ENCODE measurements around the gene ZNF747.
A peak's percentile ranks its signal among the peaks of the same experiment; 100 is the strongest.
"Not testable (repeated sequence)": the region's sequence is repeated elsewhere in the genome, so short reads cannot be mapped to it uniquely, and the experiment has no call there.

The ZNF747 gene

DNA sequence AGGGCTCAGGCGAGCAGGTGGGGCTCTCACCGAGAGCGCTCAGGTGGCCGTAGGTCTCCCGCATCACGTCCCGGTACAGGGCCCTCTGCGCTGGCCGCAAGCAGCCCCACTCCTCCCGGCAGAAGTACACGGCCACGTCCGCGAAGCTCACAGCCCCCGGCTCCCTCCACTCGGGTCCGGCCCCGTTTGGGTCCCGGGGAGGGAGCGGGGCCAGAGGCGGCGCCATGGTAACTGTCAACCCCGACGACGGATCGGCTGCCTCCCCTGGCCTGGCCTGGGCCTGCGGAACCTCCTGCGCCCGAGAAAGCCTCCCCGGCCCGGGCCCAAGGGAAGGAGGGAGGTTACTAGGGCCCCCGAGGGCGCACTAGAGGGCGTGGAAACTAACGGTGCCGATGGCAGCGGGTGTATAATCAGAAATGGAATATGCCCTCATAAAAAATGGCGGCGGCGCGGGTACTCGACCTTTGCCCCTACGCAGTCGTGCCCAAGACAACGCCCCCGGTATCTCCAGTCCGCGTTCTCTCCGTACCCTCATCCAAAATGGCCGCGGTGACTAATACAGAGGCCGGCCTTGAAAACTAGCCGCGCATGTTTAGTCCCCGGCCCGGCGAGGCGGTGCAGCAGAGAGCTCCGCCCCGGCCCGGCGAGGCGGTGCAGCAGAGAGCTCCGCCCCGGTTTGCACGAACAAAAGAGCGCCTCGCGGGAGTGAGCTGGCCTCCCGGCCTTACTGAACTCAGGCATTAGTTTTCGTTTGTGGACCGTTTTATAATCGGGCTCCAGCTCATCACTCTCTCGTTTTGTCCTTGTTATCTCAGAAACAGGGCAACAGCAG, 23.5 kb upstream of the ZNF747 start, which contains the start of gene ZNF764:
TSS of gene ZNF764 (minus strand) at position 418 of the 832 bp plus-strand sequence. CDS start at position 226, 192 bp downstream.
- DNase-seq (ENCODE audit: low read depth, low spot score): peak; percentile 89

DNA sequence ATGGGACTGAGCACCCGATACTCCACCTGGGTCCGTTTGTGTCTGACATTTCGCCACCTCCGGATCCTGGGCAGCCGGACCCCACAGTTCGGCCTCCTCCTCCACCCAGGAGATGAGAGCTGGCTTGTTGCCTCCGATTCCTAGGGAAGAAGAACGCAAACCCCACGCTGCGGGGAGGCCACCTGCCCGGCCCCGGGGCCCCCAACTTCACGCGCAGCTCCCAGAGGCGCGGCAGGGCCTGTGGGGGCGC, 23.0 kb upstream of the ZNF747 start:
- DNase-seq (ENCODE audit: low read depth, low spot score): no peak

DNA sequence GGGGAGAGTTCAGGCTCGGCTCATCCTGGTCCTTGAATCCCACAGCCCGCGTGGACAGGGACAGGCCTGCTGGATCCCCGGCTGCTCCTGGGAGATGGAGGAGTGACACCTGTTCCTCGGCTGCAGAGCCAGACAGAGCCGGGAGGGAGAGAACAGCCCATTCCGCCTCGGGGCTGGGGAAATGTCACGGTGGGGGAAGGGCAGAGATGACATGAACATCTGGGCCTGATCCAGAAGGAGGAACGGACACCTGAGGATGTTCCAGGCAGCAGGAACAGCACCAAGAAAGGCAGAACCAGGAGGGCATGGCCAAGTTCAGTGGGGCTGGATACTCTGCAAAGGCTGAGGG, 21.4 kb upstream of the ZNF747 start:
- DNase-seq (ENCODE audit: low read depth, low spot score): no peak

DNA sequence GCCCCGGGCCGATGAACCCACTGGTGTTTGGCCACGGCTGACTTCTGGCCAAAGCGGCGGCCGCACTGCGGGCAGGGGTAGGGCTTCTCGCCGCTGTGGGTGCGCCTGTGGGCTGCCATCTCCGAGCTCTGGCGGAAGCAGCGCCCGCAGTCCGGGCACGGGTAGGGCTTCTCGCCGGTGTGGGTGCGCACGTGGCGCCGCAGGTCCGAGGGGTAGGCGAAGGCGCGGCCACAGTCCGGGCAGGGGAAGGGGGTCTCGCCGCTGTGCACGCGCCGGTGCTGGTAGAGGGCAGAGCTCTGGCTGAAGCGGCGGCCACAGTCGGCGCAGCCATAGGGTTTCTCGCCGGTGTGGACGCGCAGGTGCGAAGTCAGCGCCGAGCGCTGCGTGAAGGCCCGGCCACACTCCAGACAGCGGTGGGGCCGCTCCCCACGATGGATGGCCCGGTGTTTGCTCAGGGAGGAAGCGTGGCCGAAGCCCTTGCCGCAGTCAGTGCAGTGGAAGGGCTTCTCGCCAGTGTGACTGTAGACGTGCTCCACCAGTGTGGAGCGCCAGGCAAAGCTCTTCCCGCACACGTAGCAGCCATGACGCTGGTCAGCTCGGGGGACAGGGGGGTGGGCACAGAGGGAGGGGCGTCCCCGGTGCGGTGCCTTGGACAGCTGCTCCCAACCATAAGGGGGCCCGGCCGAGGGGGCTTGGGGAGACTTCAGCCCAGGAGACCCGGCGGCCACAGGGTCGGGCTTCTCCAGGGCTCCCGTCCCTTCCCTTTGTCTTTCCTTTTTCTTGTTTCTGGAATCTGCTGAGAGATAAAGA, 20.9 kb upstream of the ZNF747 start:
- no peak for DNase-seq (ENCODE audit: low read depth, low spot score)

DNA sequence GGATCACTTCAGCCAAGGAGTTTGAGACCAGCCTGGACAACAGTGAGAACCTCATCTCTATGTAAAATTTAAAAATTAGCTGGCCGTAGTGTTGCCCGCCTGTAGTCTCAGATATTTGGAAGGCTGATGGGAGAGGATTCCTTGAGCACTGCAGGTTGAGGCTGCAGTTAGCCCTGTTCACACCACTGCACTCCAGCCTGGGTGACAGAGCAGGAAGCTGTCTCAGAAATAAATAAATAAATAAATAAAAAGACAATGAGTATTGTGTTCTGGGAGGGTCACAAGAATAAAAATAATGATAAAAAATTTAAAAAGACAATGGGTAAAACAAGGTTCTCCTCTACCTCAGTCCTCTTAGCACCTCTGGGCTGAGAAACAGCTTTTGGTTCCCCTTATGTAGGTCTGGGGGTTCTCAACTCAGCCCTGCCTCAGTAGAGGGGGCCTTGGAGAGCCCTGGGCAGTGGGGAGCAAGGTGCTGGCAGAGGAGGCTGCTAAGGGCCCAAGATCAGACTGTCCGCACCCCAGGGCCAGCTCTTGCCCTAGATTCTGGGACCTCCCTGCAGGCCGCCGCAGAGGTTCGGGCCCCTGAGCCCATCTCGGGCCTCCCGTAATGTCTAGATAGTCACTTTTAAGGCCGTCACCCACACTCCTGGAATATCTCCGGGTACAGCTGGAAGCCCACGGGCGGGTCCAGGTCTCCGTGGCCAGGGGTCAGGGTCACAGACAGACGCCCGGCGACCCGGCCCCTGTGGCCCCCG, 20.1 kb upstream of the ZNF747 start:
- DNase-seq (ENCODE audit: low read depth, low spot score): no peak

DNA sequence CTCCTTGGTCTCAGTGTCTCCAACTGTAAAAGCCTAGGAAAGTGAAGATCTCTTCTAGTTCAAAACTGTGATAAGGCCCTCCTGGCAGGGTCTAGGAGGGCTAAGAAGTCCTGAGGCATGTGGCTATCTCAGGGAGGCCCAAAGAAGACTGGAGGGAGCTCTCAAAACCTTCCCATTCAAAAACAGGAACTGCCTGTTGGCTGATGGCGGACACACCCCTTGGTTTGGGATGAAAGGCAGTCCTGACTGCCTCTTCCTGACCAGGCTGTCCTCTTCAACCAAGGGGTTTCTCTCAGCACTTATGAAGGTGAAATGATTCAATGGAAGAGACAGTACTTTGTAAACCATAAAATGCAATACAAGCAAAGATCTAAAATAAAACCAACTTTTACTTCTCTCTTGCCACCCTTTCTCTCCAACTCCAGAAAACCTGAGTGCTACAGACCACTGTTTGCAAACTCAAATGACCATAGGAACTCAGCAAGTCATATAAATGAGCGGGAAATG, 18.8 kb upstream of the ZNF747 start:
- DNase-seq (ENCODE audit: low read depth, low spot score): no peak

DNA sequence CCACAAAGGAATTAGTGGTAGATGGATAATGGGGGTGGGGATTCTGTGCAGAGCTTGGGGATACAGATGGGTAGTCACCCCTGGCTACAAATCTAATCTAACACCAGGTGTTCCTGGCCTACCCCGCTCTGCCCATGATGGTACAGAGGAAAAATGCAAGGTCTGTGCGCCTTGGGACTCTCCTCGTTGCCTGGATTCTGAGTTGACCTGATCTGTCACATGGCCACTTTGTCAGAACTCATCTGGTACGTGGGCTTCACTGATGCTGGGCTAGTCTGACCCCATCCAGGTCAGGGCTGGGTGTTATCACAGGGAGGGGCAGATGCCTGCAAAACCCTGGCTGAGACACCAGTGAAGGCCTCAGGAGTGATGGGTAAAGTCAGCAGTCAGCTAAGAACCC, 18.3 kb upstream of the ZNF747 start:
- no peak for DNase-seq (ENCODE audit: low read depth, low spot score)

DNA sequence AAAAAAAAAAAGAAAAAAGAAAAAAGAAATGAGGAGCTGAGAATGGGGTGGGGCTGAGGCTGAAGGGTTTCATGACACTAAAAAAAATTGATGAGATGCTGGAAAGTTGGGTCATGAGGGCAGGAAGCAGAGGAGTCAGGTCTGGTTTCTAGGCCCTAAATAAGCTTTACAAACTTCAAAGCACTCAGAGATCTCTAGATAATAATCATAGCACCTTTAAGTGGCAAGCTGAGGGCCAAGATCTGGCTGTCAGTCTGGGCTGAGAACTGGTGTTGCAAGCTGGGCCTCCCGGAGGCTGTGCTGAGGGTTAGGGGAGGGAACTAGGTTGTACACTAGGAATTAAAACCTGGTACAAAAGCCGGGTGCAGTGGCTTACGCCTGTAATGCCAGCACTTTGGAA, 17.1 kb upstream of the ZNF747 start:
- DNase-seq (ENCODE audit: low read depth, low spot score): no peak

DNA sequence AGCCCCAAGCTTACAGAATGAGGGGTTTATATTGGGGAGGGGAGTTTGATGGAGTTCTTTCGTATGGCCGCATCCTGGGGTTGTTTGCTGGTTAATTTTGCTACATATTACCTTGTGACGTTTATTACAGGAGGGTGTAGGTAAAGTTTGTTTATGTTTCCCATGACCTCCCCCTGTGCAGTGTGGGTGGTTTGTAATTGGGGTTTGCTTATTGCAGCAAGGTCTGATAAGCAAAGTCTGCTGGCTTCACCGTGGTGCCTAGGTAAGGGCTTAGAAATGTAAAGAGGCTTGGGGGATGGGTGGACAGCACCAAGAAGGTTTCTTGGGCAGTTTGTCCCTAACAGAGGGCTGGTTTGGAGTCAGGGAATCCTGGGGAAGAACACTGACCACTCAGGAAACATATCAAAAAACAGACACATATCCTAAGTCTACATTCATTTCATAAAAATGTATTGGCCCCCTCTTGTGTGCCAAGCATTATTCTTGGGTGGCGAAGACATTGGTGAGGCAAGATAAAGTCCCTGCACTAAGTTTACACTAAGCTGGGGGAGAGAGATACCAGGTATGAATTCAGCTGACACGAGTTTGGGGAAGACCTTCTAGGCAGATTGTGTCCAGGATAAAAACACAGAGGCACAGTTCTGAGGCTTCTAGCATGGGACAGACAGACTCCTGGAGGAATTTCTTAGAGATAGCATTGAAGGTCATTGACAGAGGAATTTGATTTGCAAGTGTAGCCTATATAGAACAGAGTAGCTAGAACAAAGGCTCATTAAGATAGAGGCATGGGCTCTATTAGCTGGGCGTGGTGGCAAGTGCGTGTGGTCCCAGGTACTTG, 14.0 kb upstream of the ZNF747 start:
- no peak for DNase-seq (ENCODE audit: low read depth, low spot score)

DNA sequence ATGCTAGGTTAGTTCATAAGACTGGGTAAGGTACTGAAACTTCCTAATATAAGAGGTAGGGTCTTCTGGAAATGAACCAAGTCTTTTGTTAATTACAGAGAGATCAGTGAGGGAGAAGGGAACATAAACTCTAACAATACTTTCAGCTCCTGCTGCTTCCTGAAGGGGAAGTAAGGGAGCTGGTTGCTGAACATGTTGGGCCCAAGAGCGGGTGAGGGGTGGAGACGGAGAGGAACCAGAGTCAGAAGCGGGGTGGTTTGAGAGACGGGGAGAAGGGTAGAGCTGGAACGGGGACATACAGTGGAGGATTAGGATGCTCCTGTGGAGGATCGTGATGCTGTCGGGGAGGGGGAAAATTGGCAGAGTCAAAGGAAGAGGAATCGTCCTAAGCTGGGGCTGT, 11.5 kb upstream of the ZNF747 start:
- no peak for DNase-seq (ENCODE audit: low read depth, low spot score)

DNA sequence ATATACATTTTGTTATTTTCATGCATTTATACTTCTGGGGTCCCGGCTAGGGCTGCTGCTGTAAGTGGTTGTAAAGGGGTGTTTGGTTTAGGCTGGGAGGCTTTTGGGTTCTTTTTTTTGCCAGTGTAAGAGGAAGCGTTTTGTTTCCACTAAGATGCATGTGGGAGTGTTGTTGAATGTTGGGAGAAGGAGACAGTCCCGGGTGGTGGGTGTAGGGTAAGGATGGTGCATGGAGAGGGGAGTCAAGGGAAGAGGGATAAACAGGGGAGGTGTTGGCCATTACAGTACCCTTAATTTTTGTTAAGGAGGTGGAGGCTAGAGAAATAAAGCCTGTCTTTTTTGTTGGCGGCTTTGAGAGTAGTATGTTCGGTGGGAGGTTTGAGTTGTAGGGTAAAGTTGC, 8.4 kb upstream of the ZNF747 start:
- DNase-seq (ENCODE audit: low read depth, low spot score): no peak

DNA sequence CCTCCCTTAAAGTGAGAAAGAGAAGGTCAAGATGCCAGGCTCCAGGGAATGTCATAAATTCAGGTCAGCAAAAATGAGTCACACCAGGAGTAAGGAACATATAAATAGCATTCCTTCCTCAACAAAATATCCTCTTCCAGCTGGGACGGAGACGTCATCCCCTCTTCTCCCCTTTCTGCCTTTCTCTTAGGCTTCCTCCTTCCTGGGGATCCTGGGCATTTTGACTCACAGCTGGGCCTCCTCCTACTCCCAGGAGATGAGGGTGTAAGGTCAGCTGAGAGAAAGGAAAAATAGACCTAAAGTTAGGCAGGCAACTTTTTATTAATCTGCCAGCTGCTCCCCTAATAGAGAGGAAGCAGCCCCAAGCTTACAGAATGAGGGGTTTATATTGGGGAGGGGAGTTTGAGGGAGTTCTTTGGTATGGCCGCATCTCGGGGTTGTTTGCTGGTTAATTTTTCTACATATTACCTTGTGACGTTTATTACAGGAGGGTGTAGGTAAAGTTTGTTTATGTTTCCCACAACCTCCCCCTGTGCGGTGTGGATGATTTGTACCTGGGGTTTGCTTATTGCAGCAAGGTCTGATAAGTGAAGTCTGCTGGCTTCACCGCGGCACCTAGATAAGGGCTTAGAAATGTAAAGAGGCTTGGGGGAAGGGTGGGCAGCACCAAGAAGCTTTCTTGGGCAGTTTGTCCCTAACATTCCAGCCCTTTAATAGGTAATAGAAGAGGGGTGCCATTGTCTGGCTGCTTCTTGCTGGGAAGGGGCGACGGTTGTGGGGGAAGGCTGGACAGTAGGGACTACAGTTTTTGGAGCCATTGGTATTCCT, 7.1 kb upstream of the ZNF747 start:
- DNase-seq (ENCODE audit: low read depth, low spot score): no peak

DNA sequence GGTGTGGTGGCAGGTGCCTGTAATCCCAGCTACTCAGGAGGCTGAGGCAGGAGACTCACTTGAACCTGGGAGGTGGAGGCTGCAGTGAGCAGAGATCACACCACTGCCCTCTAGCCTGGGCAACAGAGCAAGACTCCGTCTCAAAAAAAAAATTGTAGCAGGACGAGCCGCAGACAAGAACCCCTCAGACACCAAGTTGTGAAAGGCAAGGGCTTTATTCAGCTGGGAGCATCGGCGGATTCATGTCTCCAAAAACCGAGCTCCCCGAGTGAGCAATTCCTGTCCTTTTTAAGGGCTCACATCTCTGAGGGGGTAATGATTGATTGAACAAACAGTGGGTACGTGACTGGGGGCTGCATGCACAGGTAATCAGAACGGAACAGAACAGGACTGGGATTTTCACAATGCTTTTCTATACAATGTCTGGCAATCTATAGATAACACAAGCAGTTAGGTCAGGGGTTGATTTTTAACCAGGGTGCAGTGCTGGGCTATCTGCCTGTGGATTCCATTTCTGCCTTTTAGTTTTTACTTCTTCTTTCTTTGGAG, 6.3 kb upstream of the ZNF747 start:
- DNase-seq (ENCODE audit: low read depth, low spot score): not testable (repeated sequence)

DNA sequence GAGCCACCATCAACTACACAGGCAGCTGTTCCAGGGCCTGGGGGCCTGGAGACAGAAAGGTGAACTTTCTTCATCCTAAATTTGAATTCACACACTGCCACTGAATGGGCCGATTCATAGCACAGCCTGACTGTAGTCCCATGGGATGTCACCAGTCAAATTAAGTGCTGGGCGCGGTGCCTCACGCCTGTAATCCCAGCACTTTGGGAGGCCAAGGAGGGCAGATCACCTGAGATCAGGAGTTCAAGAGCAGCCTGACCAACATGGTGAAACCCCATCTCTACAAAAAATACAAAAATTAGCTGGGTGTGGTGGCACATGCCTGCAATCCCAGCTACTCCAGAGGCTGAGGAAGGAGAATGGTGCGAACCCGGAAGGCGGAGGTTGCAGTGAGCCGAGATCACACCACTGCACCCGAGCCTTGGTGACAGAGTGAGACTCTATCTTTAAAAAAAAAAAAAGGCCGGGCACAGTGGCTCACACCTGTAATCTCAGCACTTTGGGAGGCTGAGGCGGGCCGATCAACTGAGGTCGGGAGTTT, 5.4 kb upstream of the ZNF747 start:
- DNase-seq (ENCODE audit: low read depth, low spot score): not testable (repeated sequence)

DNA sequence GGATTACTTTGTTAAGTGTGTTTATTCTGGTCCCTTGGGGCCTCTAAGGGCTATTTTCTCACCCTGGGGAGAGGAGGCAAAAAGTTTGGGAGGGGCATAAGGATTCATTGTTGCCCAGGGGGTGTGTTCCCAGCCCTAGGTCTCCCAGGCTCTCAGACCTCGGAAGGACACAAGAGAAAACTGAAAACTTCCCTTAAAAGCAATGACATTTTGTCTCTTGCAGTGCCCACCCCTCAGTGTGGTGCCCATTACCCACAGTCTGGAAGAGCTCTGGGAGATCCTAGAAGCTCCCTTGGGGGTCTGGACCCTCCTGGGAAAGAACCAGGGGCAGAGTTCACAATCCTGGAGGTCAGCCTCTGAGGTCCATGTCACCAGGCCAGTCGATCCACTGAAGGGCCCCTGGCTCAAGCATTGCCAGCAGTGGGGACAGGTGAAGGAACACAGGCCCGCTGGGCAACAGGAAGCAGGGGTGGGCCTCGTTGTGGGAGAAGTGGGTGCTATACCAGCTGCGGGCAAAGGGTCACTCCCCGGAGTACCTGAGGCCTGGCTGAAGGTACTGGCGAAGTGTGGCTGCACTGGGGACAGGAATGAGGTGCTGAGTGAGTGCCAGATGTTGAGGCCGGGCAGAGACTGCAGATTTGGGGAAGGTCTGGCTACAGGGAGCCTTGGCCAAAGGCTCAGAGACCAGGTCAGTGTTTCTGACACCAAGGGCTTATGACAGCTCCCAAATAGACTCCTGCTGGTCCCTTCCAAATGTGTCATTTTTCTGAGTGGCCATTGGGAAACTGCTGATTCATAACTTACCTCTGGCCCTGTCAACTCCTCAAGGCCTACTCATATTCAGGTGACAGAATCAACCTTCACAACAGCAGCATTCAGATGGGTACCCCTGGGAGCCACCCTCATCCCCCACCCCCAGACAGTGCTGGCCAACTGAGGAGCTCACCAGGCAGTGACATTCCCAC, 4.6 kb upstream of the ZNF747 start:
- no peak for DNase-seq (ENCODE audit: low read depth, low spot score)

DNA sequence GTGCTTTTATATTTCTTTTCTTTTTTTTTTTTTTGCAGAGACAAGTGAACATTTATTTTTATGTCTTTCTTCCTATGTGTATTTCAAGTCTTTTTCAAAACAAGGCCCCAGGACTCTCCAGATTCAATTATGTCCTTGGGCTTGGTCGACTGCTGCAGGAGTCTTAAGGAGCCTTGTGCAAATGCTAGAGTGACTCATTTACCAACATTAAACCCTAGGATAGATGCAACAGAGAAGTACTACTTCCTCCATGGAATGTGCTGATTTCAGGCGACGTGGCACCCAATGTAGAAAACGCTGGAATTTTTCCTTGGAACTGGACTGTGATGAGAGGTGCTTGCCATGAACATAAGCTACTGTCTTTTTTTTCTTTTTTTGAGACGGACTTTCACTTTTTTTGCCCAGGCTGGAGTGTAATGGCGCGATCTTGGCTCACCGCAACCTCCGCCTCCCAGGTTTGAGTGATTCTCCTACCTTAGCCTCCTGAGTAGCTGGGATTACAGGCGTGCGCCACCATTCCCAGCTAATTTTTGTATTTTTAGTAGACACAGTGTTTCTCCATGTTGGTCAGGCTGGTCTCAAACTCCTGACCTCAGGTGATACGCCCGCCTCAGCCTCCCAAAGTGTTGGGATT, 1.9 kb upstream of the ZNF747 start:
- DNase-seq (ENCODE audit: low read depth, low spot score): not testable (repeated sequence)

DNA sequence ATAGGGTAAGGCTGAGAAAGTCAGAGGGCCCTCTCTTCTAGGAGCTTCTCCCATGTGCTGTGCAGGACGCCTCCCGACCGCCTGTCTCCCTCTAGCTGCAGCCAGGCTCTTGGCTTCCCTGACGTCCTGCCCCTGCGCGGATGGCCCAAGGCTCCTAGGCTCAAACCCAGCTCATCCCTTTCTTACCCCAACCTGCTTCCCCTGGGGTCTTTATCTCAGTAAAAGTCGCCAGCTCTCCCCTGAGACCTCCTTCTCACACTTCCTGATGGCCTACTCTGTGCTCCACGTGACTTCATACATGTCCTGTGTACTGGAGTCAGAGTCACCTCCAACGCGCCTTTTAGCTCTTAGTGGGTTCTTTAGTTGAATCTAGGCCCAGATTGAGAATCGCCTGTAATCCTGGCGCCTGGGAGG, 1.1 kb upstream of the ZNF747 start:
- no peak for DNase-seq (ENCODE audit: low read depth, low spot score)

DNA sequence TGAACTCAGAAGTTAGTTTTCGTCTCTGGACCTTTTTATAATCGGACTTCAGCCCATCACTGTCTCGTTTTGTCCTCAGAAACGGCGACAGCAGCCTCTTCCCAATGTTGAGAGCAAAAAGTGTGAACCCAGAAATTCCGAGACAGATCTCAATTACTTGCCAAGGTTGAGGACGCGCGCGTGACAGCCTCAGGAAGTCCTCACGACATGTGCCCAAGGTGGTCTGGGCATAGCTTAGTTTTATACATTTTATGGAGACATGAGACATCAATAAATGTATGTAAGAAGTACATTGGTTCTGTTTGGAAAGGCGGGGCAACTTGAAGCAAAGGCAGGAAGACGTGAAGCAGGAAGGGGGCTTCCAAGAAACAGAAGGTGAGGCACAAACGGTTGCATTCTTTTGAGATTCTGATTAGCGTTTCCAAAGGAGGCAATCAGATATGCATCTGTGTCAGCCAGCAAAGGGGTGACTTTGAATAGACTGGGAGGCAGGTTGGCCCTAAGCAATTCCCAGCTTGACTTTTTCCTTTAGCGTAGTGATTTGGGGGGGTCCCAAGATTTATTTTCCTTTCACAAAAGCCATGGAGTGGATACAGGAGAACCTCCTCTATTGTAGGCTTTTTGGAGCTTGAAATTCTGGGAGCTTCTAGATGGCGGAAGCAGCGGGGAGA, 583 bp upstream of the ZNF747 start:
- no peak for DNase-seq (ENCODE audit: low read depth, low spot score)

All from brain pericyte (primary cell).